ENCODE data around the gene FREM2.

The FREM2 gene

DNA sequence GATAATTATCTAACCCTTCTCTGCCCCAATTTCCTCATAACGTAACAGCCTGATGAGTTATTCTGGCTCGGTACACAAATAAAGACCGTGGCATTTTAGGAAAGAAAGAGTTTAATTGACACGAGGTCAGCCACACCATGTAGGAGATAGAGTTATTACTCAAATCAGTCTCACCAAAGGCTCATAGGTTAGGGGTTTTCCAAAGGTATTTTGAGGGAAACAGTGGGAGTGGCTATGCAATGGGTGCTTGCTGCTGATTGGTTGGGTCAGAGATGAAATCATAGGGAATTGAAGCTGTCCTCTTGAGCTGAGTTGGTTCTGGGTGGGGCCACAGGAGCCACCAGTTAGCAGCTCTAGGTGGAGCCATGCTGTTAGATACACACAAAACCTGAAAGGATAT is 137.5 kb downstream of the FREM2 start:
- Mint-ChIP-seq H3K4me3 (no peak overlapping the region), H3K27me3 (ENCODE audit: low read depth, poor library complexity) (no peaks in the 10 kb centered on the region), H3K9me3 (no peaks in the 10 kb centered on the region), H3K27ac (no peak overlapping the region), H3K36me3 (ENCODE audit: low read depth) (no peaks in the 10 kb centered on the region), H3K4me1 (no peaks in the 10 kb centered on the region)
- no peak for DNase-seq
- no peak for TF ChIP-seq CTCF (IDR thresholded peaks at IDR 0.05)

DNA sequence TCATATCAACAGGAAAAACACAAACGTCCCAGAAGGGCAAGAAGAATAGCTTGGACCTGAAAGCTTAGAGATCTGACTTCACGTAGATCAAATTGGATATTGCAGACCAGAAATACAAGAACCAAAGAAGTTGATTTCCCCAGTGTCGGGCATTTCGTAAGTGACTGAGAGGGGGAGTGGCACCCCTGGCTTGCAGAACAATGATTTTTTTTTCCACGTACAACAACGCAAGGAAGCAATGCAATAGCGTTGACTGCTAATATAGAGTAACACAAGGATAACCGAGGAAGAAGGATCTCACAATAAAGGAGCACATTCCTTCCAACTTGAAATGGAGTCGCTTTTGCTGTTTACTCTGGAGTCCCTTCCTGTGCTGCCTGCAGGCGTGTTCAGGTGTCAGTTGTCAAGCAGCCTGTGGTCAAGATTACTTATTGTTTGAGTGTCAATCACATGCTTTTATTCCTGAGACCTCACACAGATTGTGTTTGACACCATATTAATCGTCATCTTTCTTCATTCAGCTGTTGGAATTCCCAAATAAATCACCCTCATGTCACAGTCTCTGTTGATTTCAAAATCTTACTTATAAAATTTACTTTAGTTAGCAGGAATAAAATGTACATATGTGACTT is 139.4 kb downstream of the FREM2 start:
- DNase-seq: no peak
- Mint-ChIP-seq H3K4me1 (no peaks in the 10 kb centered on the region), H3K27me3 (ENCODE audit: low read depth, poor library complexity) (no peaks in the 10 kb centered on the region), H3K9me3 (no peaks in the 10 kb centered on the region), H3K4me3 (no peak overlapping the region), H3K27ac (no peak overlapping the region), H3K36me3 (ENCODE audit: low read depth) (no peaks in the 10 kb centered on the region)
- no peak for TF ChIP-seq CTCF (IDR thresholded peaks at IDR 0.05)

- no peaks in the 10 kb centered on the region for H3K9me3 Mint-ChIP-seq
- no peaks in the 10 kb centered on the region for H3K27me3 Mint-ChIP-seq (ENCODE audit: low read depth, poor library complexity)
- no peak for DNase-seq
- no peak for TF ChIP-seq CTCF (IDR thresholded peaks at IDR 0.05)
- no peak overlapping the region for H3K27ac Mint-ChIP-seq
- H3K36me3 Mint-ChIP-seq (ENCODE audit: low read depth): no peaks in the 10 kb centered on the region
- H3K4me1 Mint-ChIP-seq: no peaks in the 10 kb centered on the region
- H3K4me3 Mint-ChIP-seq: no peak overlapping the region
These were observed 143.7 kb downstream of the FREM2 start for GRCh38 chr13:38830442-38831045.

GRCh38 chr13:38844581-38844980 is 157.7 kb downstream of the FREM2 start:
- H3K27ac Mint-ChIP-seq: no peak overlapping the region
- no peaks in the 10 kb centered on the region for H3K9me3 Mint-ChIP-seq
- TF ChIP-seq CTCF (IDR thresholded peaks at IDR 0.05): no peak
- peaks cover 13% of the 10 kb centered on the region for H3K4me1 Mint-ChIP-seq
- peaks cover 2% of the 10 kb centered on the region for H3K27me3 Mint-ChIP-seq (ENCODE audit: low read depth, poor library complexity)
- H3K36me3 Mint-ChIP-seq (ENCODE audit: low read depth): peaks cover 5% of the 10 kb centered on the region
- DNase-seq: no peak
- H3K4me3 Mint-ChIP-seq: no peak overlapping the region

- H3K4me3 Mint-ChIP-seq: no peak overlapping the region
- no peak for TF ChIP-seq CTCF (IDR thresholded peaks at IDR 0.05)
- no peak overlapping the region for H3K27ac Mint-ChIP-seq
These were observed 161.5 kb downstream of the FREM2 start for GRCh38 chr13:38848360-38848759.

DNA sequence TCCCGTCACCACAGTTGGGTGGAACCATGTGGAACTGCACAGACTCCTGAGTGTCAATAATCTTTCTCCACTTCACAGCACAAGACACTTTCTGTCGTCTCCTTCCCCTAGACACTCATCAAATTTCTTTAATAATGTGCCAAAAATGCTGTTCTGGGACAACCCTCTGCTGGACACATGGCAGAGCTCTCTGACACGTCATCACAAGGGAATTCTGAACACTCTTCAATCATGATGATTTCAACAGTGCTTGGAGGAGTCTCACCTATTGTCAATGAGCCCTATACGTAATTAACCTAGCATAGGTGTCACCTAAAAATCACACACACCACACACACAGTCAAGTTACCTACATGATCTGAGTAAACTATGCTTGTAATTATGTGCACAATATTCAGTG is 162.4 kb downstream of the FREM2 start:
- H3K4me3 Mint-ChIP-seq: no peak overlapping the region
- peaks cover 12% of the 10 kb centered on the region for H3K4me1 Mint-ChIP-seq
- H3K27me3 Mint-ChIP-seq (ENCODE audit: low read depth, poor library complexity): no peaks in the 10 kb centered on the region
- no peak overlapping the region for H3K27ac Mint-ChIP-seq
- H3K9me3 Mint-ChIP-seq: no peaks in the 10 kb centered on the region
- H3K36me3 Mint-ChIP-seq (ENCODE audit: low read depth): peaks cover 9% of the 10 kb centered on the region
- no peak for DNase-seq
- no peak for TF ChIP-seq CTCF (IDR thresholded peaks at IDR 0.05)

More at GRCh38 chr13:38848360-38848759, 161.5 kb downstream of the FREM2 start:
- Mint-ChIP-seq H3K27me3 (ENCODE audit: low read depth, poor library complexity) (no peaks in the 10 kb centered on the region), H3K9me3 (no peaks in the 10 kb centered on the region), H3K36me3 (ENCODE audit: low read depth) (peaks cover 8% of the 10 kb centered on the region), H3K4me1 (peaks cover 13% of the 10 kb centered on the region)
- DNase-seq: no peak

All from nephron progenitor cell (in vitro differentiated cells).